Measurements from ENCODE around the gene COG7.

COG7 gene

GRCh38 chr16:23354246-23354645 lies 98.7 kb downstream of the COG7 start:
- no peak for DNase-seq

- no peak for DNase-seq
Observed at GRCh38 chr16:23353440-23353839, 99.5 kb downstream of the COG7 start.

- no peak for DNase-seq
Observed at GRCh38 chr16:23351360-23351759, 101.6 kb downstream of the COG7 start.

- no peak for DNase-seq
Observed at GRCh38 chr16:23348579-23349469, 104.2 kb downstream of the COG7 start.

- no peak for DNase-seq
Observed at GRCh38 chr16:23345237-23345636, 107.8 kb downstream of the COG7 start.

GRCh38 chr16:23343643-23344612 lies 109.1 kb downstream of the COG7 start:
- DNase-seq = no peak

- no peak for DNase-seq
Observed at GRCh38 chr16:23342083-23342640, 110.8 kb downstream of the COG7 start.

GRCh38 chr16:23339787-23340186 lies 113.2 kb downstream of the COG7 start:
- DNase-seq = no peak

Data from activated CD4-positive, alpha-beta T cell treated with anti-CD3 and anti-CD28 coated beads, Interleukin-10, Interleukin-2, amounts not matched to agents 100 ng/mL and 50 ng/mL, durations not matched to agents 16 hours and 8 hours (primary cell).